Activated naive CD4-positive, alpha-beta T cell treated with anti-CD3 and anti-CD28 coated beads, Interleukin-2, amount 10 ng/mL, durations not matched to agents 7 days and 5 days (primary cell): ENCODE data around the gene AKT1S1.

ENCODE experiments used
- CTCF ChIA-PET: fragments of 350-600 bp; sonication (Branson Sonifier 250); formaldehyde crosslinking; loops from one replicate; lab custom pipeline; 2021; ENCODE audit warnings: antibody characterized with exemption; lab: Charles Lee
- DNase-seq: peaks from one replicate; pipeline ENCODE4 v3.0.0-alpha.2; 2020
- H3K27ac Mint-ChIP-seq: one replicate; pipeline ENCODE4 v1.8.0; 2021; ENCODE audit warnings: mild to moderate bottlenecking, moderate library complexity, mixed read lengths
- H3K27me3 Mint-ChIP-seq: one replicate; pipeline ENCODE4 v1.8.0; 2021; ENCODE audit warnings: mild to moderate bottlenecking, mixed read lengths
- H3K36me3 Mint-ChIP-seq: one replicate; pipeline ENCODE4 v1.8.0; 2021; ENCODE audit warnings: mixed read lengths
- H3K4me1 Mint-ChIP-seq: one replicate; pipeline ENCODE4 v1.8.0; 2021; ENCODE audit warnings: mixed read lengths
- H3K4me3 Mint-ChIP-seq: one replicate; pipeline ENCODE4 v1.8.0; 2021; ENCODE audit warnings: mild to moderate bottlenecking, moderate library complexity, mixed read lengths
- H3K9me3 Mint-ChIP-seq: one replicate; pipeline ENCODE4 v1.8.0; 2021; ENCODE audit warnings: mixed read lengths

The AKT1S1 gene

DNA sequence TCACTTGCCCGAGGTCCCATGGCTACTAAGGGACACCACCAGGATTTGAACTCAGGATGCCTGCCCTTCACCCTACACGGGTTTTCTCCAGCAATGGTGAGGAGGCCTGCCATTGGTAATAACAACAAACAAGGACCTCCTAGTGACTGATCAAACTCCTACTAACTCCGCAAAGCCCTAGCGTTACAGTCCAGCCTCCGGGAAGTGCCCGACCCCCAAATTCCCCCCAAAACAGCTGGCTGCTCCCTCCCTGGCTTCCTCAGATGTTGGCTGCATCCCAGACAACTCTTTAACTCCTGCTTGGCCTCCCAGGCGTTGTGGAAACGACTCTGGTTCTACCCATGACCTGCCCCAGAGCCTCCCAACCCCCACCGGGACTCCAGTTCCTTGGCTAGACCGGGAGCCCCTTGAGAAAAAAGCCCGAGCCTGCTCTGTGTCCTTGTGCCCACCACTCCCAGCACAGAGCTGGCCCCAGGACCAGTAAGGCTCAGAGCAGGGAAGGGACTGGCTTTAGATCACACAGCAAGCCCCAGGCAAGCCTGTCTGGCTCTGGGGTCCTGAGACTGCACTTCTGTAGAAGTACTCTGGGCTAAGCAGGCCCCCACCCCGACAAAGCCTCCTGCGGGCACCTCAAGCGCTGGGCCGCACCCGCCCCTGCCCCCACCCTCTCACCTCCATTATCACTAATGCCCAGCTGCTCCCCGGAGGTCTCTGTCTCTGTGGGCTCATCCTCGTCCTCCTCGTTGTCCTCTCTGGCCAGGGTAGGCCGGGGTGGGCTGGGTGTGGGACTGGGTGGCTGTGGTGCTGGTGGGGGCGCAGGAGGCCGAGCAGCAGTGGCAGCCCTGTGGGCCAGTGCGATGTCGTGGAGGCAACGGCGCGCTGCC is 4.7 kb downstream of the AKT1S1 start:
- Mint-ChIP-seq H3K4me1 (peaks cover 30% of the 10 kb centered on the region), H3K9me3 (no peaks in the 10 kb centered on the region), H3K36me3 (peaks cover 8% of the 10 kb centered on the region), H3K27me3 (no peaks in the 10 kb centered on the region), H3K4me3 (no peak overlapping the region), H3K27ac (no peak overlapping the region)
- CTCF ChIA-PET, result no interaction called here
- DNase-seq, result no peak

DNA sequence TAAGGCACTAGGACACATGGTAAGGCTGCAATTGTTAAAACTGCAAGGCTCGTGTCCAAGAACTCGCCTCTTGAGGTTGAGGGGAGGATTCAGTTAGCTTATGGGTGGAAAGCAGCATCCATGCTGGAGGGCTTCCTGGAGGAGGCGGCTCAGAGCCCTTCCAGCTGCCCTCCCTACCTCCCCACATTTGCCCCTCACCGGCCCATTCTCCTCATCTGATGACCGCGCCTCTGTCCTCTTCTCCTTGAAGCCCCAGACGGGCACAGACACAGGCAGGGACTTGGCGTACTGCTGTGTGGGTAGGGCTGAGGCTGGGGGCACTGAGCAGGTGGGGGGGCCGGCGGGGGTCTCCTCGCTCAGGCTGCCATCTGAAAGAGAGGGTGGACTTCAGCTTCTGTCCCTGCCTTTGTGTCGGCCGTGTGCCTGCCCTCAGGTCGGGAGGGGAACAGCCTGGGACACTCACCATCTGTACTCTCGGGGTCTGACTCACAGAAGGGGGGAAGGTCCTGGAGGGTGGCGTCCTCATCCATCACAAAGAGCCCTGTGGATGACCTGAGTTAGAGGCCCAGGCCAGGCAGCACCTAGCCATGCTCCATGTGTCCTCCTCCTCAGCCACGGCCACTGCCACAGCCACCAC is 5.7 kb downstream of the AKT1S1 start:
- H3K9me3 Mint-ChIP-seq, result no peaks in the 10 kb centered on the region
- H3K27me3 Mint-ChIP-seq, result no peaks in the 10 kb centered on the region
- H3K27ac Mint-ChIP-seq, result peak overlapping the region; percentile 33
- peaks cover 12% of the 10 kb centered on the region for H3K36me3 Mint-ChIP-seq
- H3K4me1 Mint-ChIP-seq, result peaks cover 37% of the 10 kb centered on the region
- CTCF ChIA-PET, result no interaction called here
- H3K4me3 Mint-ChIP-seq, result peak overlapping the region; percentile 20
- DNase-seq, result no peak

DNA sequence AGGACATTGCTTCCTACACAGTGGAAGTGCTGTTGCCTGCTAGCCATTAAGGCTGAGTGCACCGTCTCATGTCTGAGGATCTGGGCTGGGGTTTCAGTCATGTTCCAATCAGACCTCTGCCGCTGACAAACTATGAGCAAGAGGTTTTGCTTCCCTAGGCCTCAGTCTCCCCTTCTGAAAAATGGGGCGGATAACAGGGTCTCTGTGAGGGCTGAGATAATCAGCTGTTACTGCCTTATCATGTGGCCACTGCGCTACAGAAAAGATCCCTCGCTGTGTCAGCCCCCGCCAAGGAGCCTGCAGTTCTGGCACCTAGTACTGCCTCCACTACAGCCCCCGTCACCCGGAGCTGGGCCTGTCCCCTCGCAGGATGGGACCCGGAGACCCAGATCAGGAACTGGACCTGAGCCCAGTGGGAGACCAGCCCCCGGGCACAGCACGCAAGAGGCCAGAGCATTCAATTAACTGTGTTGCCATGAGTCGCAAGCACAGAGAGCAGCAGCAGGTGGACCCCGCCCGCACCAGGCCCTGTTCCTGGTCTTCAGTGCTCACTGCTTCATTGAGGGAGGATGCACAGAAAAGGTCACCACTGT is 6.8 kb downstream of the AKT1S1 start:
- Mint-ChIP-seq H3K27ac (no peak overlapping the region), H3K9me3 (no peaks in the 10 kb centered on the region), H3K4me3 (no peak overlapping the region), H3K4me1 (peaks cover 45% of the 10 kb centered on the region), H3K27me3 (no peaks in the 10 kb centered on the region), H3K36me3 (peaks cover 18% of the 10 kb centered on the region)
- CTCF ChIA-PET, result no interaction called here
- DNase-seq, result no peak

DNA sequence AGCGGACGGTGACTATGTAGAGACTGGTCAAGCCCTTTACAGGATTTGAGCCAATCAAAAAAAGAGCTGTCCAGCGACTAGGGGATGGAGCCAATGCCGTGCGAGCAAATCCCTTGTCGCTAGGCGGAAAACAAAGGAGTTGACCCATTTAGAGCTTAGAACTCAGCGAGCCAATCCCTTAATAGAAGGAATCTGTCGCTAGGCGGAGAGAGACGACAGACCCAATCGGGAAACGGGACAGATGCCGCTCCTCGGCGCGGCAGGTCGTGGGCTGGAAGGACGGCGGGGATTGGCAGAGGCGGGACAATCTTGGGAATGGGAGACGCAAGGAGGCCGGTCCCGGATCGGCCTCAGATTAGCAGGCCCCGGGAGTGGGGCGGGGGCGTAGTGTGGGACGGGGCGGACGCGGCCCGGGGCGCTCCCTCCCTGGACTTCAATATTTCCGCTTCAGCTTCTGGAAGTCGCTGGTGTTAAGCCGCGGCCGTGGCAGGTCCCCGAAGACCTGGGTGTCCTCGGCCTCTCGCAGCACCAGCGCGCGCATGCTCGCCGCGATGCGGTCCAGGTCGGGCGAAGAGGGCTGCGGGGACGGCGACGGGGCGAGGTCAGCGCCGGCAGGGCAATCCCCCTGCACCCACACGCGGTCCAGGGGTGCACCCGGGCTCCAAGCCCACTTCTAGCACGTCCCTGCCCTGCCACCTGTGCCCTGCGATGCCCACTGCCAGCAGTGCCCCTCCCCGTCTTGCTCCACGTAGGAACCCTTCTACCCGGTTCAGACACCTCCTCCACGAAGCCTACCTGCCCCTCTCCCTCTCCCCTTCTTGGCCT is 7.5 kb downstream of the AKT1S1 start:
- Mint-ChIP-seq H3K27me3 (no peaks in the 10 kb centered on the region), H3K4me1 (peaks cover 46% of the 10 kb centered on the region), H3K27ac (no peak overlapping the region), H3K36me3 (peaks cover 23% of the 10 kb centered on the region), H3K9me3 (no peaks in the 10 kb centered on the region), H3K4me3 (no peak overlapping the region)
- CTCF ChIA-PET, result interaction anchor here (1.1 kb wide), 1 partner anchor 26 kb away, joined by 3 read pairs; no protein-coding TSS in a partner anchor
- peak; percentile 94 for DNase-seq

DNA sequence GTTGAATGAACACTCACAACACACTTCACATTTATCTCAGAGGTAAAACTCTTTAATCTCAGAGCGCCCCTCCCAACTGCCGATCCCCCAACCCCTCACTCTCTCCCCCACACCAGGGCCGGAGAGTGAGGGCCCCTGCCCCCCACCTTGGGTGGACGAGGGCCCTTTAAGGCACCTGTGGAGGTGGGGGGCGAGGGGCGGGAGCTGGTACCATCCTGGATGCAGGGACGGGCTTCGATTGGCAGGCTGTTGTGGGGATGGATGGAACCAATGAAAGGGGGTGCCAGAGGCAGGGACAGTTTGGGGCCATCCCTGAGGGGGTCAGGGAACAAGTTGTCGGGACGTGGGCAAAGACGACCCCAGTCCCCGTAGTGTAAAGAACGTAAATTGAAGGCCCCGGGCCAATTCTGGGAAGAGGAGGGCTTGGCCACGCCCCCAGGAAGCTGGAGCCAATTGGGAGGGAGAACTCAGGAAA is 8.1 kb downstream of the AKT1S1 start:
- Mint-ChIP-seq H3K27me3 (no peaks in the 10 kb centered on the region), H3K4me3 (no peak overlapping the region), H3K4me1 (peaks cover 50% of the 10 kb centered on the region), H3K27ac (no peak overlapping the region), H3K9me3 (no peaks in the 10 kb centered on the region), H3K36me3 (peaks cover 28% of the 10 kb centered on the region)
- CTCF ChIA-PET, result interaction anchor here (1.1 kb wide), 1 partner anchor 26 kb away, joined by 3 read pairs; no protein-coding TSS in a partner anchor
- no peak for DNase-seq

DNA sequence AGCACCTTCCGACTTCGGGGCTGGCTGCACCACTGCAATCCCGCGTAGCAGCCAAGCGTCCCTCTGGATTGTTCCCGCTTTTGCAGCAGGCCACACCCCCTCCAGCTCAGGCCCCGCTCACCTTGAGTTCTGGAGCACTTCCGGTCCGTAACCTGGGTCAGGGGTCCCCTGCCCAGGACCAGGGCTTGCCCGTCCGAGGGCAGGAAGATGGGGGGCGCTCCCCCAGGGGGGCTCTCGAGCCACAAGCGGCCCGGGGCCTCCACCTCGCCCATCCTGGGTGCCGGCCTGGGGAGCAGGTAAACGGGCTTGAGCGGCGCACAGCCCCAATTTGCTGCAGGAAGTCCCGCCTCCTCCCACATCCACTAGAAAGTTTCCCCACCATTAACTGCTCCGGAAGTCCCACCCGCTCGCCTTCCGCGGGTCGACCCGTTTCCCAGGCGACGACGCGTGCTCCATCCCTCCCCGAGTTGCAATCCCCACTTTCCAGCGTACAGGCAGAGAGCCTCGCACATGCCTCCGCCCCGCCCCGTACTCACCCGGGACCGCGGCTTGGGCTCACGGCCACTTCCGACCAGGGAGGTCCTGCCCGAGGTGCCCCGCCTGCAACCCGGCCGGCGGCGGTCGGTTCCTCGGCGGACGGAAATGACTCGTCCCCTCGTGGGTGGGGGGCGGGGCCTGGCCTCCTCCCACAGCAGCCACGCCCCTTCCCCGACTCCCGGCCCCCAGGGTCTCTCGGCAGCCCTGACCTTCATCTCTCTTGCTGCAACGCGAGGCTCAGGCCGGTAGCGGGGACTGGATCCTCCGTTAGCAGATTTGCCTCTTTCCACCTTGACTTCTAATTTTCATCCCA is 10.0 kb downstream of the AKT1S1 start, which contains the start of gene PNKP:
Gene PNKP, minus strand, starts transcription at position 644 of the 850 bp plus-strand sequence. Its CDS starts 372 bp downstream, at position 272.
- Mint-ChIP-seq H3K4me3 (peak within 1 kb of the TSS; percentile 99), H3K27me3 (no peaks in the 10 kb centered on the region), H3K27ac (no peak within 1 kb of the TSS), H3K4me1 (peaks cover 50% of the 10 kb centered on the region), H3K36me3 (peaks cover 38% of the 10 kb centered on the region), H3K9me3 (no peaks in the 10 kb centered on the region)
- DNase-seq, result peak; percentile 93
- CTCF ChIA-PET, result interaction anchor here (1.3 kb wide), 1 partner anchor 13 kb away, joined by 3 read pairs; no protein-coding TSS in a partner anchor

DNA sequence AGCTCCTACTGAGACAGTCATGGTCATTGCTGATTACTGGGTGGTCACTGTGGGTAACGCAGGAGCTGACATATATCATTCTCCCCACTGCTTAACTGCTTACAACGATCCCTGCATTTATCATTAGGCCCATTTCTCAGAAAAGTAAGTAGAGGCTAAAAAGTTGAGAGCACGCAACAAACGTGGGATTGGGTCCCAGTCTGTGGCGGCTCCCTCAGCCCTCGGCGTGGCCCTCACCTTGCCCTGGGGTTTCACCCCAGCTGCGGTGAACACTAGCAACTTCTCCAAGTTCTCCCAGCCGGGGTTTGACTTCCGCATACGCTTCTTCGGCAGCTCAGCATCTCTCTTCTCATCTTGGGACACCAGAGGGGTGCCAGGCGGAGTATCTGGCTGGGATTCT is 12.3 kb downstream of the AKT1S1 start:
- no peaks in the 10 kb centered on the region for H3K9me3 Mint-ChIP-seq
- no peak overlapping the region for H3K4me3 Mint-ChIP-seq
- no peak overlapping the region for H3K27ac Mint-ChIP-seq
- H3K4me1 Mint-ChIP-seq, result peaks cover 36% of the 10 kb centered on the region
- peaks cover 41% of the 10 kb centered on the region for H3K36me3 Mint-ChIP-seq
- DNase-seq, result no peak
- CTCF ChIA-PET, result interaction anchor here (1.1 kb wide), 1 partner anchor 26 kb away, joined by 3 read pairs; no protein-coding TSS in a partner anchor
- H3K27me3 Mint-ChIP-seq, result no peaks in the 10 kb centered on the region

DNA sequence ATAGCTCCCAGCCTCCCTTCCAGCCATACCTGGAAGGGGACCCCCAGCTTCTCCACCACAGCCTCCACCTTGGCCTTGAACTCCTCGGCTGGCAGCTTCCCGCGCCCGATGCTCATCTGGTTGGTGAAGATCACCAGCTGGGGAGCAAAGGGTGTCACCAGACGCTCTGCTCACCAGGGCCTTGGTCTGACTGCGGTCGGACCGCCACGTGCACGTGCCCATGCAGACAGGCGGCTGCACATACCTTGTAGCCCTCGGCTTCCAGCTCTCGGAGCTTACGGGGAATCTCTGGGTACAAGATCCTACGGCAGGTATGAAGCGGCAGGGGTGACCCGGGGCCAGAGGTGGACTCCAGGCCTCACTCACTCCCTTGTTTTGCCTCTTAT is 13.2 kb downstream of the AKT1S1 start:
- no peak overlapping the region for H3K4me3 Mint-ChIP-seq

DNA sequence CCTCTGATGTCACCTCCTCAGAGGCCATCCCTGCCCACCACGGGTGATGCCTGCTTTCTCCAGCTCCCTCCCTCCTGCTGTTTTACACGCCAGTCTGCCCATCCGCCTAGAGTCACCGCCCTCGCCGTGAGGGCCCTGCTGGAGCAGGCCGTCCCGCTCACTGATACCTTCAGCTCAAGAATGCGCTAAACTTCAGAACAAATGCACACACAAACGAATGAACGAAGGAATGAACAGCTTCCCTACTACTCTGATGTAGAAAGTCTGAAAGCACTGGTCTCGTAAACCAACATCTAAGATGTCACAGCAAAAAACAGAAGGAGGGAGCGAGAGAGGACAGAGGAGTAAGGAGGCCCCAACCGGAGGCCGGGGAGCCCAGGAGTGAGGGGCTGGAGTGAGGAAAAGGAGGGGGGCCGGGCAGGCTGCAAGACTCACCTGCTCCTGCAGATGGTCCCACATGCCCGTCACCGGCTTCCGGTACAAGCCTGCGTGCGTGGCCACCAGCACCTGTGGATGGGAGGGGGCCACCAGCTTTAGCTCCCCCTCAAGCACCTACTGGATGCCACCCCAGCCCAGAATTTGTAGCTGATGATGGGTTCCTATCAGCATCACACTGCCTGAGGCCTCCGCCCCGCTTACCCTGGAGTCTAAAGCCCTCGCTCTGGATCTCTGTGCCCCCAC is 13.8 kb downstream of the AKT1S1 start:
- H3K4me3 Mint-ChIP-seq, result no peak overlapping the region
- DNase-seq, result no peak
- H3K36me3 Mint-ChIP-seq, result peaks cover 43% of the 10 kb centered on the region
- peak overlapping the region; percentile 28 for H3K27ac Mint-ChIP-seq
- peaks cover 36% of the 10 kb centered on the region for H3K4me1 Mint-ChIP-seq
- CTCF ChIA-PET, result interaction anchor here (1.2 kb wide), 1 partner anchor 13 kb away, joined by 3 read pairs; no protein-coding TSS in a partner anchor
- H3K27me3 Mint-ChIP-seq, result no peaks in the 10 kb centered on the region
- H3K9me3 Mint-ChIP-seq, result no peaks in the 10 kb centered on the region

More for the DNA sequence above, 13.2 kb downstream of the AKT1S1 start:
- Mint-ChIP-seq H3K4me1 (peaks cover 36% of the 10 kb centered on the region), H3K36me3 (peaks cover 43% of the 10 kb centered on the region), H3K27me3 (no peaks in the 10 kb centered on the region), H3K27ac (peak overlapping the region; percentile 28), H3K9me3 (no peaks in the 10 kb centered on the region)
- CTCF ChIA-PET, result interaction anchor here (1.2 kb wide), 1 partner anchor 13 kb away, joined by 3 read pairs; no protein-coding TSS in a partner anchor
- DNase-seq, result no peak

DNA sequence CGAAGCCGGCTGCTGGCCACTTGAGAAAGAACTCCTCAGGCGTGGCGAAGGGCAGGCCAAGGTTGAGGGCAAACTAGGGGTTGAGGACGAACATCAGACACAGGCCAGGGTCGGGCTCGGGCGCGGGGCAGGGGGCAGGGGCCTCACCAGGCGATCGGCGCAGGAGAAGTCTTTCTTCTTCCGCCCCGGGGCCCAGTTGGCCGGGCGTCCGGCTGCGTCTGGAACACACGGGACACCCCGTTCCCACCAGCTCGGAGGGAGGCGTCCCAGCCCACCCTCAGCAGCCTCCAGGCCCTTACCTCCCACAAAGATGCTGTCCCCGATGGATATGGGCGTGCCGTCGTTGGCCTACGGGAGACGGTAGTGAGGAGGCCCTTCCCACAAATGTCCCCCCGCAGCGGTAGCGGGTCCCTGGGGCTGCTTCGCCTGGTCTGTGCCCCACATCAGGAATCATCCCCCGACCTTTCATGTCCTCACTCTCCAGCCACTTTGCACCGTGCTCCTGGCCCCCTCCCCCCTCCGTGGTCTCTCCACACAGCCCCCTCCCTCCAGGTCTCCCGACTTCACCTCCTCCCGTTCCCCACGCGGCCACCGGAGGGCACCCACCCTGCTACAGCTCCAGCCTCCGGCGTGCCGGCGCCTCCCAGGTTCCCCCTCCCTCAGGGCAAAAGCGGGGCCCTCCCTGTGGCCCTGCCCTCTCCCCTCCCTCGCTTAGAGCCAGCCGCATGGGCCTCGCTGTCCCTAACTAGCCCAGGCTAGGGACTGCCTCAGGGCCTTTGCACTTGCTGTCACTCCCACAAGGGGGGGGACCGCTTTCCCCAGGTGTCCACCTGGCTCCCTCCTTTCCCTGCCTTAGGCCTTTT is 14.5 kb downstream of the AKT1S1 start:
- Mint-ChIP-seq H3K27ac (no peak overlapping the region), H3K9me3 (no peaks in the 10 kb centered on the region), H3K36me3 (peaks cover 44% of the 10 kb centered on the region), H3K4me3 (no peak overlapping the region), H3K27me3 (no peaks in the 10 kb centered on the region), H3K4me1 (peaks cover 36% of the 10 kb centered on the region)
- DNase-seq, result peak; percentile 44
- CTCF ChIA-PET, result no interaction called here

DNA sequence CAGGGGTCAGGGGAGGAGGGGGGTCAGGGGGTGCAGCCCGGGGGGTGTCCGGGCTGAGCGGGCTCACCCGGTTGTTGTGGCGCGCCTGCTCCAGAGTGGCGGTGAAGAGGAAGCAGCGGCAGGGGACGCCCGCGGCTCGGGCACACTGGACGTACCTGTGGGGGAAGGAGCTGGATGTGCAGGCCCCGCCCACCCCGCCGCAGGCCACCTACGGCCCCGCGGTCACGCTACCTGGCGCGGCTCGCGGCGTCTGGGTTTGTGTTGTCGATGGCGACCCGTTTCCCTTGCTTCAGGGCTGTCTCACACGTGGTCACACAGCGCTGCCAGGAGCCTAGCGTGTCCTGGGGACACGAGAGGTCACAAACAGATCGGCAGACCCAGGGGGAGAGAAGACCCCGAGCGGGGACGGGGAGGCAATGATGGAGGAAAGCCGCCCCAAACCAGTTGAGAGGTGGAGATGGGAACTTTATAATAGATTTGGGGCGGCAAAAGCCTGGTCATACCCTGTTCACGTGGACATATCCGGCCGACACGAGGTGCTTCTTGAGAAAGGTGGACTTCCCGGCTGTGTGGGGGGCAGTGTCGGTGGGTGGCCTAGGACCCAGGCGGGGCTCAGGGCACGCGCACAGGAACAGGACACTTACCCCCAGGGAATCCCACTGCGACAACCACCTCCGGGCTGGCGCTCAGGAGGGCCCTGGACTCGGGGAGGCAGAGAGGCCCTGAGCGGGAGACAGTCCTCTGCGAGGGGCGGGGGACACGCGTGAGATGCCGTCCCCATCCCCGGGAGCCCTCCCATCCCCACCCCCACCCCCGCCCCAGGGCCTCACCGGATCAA is 15.4 kb downstream of the AKT1S1 start:
- Mint-ChIP-seq H3K27ac (no peak overlapping the region), H3K9me3 (no peaks in the 10 kb centered on the region), H3K4me3 (no peak overlapping the region), H3K27me3 (no peaks in the 10 kb centered on the region), H3K4me1 (peaks cover 31% of the 10 kb centered on the region), H3K36me3 (peaks cover 46% of the 10 kb centered on the region)
- CTCF ChIA-PET, result interaction anchor here (1.0 kb wide), 1 partner anchor 10 kb away, joined by 3 read pairs; no protein-coding TSS in a partner anchor
- no peak for DNase-seq
